Hematopoietic multipotent progenitor cell treated with erythropoietin and hydrocortisone succinate and interleukin-3 and kit ligand, for 8 days (in vitro differentiated cells): ENCODE results near the gene UNC79.
A peak's percentile ranks its signal among the peaks of the same experiment; 100 is the strongest.

Experiments
- DNase-seq: peaks from one replicate; pipeline ENCODE4 v3.0.0-alpha.2; 2015

Gene UNC79

DNA sequence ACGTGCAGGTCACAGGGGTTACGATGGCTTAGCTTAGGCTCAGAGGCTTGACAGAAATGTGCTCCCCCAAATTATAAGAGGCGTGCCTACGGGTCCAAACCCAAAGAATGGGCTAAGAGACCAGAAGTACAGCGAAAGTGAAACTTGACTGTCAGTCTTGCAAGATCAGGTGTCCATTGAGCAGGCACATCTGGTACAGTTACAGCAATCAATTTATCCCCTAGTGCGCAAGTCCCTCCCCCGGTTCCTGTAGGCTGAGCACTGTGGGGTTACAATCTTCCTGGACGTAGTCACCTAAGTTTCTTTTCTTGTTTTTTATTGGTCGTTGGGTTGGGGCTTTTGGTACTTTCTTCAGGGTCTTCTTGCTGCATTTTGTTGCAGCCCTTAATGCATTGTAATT is 134.2 kb downstream of the UNC79 start:
- no peak for DNase-seq

DNA sequence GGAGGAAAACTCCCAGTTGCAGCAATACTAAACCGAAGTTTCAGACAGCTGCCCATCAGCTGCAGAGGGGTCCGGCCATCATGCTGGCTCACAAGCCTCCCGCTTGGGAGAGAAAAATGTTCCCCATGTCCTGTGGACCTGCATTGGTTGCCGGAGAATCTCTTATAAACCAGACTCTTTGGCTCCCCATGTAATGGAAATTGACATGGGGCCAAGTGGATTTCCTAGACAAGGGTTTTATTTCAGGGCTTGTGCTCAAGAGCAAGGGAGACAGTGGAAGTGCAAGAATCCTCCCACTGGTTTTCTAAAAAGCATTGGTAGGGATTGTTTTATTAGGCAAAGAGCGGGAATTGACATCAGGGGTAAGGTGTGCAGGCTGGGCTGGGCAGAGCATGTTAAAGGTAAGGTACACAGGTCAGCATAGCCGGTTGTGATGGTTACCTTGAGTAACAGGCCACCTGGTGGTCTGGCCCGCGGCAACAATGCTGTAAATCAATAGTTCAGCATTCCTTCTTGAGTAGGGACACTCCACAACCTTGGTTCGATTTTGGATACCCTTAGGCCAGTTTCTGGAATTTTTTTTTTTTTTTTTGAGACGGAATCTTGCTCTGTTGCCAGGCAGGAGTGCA is 135.4 kb downstream of the UNC79 start:
- no peak for DNase-seq

DNA sequence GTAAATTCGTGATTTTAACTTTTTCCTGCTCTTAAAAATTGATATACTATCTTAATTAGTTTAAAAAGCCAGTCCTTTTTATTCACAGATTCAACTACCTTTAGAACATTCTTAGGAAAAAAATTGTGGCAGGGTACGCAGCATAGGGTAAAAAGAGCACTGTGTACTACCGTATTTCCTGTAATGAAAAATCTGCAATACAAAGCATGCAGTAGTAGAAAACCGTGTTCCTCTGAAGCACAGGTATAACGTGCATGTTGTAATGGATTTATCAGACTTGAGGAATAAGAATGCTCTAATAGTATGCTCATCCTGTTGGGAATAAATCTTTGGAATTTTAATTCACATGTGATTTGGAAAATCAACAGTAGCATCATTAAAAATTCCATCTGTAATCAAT is 140.5 kb downstream of the UNC79 start:
- DNase-seq, result no peak

DNA sequence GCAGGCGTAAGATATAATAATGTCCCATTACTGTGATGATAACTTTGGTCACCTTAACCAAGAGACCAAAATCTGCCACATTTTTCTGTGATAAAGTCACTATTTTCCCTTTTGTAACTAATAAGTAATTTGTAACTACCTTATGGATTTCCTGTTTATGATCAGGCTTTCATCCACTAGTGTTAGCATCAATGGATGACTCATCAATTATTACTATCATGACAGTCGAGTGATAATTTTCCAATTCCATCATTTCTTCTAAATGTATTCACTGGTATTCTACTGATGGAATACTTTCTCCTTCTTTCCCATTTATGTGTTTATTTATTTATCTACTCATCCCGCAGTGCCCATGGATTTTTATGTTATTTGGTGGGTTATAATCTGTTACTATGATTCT is 148.4 kb downstream of the UNC79 start:
- DNase-seq, result no peak

DNA sequence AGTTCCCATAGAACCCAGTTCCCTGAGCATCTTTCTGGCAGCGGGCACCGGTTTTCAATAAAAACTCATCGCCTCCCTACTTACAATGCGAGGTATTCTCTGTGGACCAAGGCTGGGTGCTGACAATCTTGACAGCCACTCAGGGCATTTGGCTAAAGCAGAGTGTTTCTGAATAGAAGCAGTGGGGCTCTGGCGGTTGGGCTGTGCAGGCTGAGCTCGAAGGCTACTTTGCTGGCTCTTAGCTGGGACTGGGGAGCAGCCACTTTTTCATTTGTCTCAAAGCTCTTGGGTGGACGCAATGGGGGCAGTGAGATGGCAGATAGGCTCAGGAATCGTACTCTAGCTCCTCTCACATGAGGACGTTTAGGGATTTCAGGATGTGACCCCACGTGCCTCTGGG is 151.8 kb downstream of the UNC79 start:
- DNase-seq, result no peak

DNA sequence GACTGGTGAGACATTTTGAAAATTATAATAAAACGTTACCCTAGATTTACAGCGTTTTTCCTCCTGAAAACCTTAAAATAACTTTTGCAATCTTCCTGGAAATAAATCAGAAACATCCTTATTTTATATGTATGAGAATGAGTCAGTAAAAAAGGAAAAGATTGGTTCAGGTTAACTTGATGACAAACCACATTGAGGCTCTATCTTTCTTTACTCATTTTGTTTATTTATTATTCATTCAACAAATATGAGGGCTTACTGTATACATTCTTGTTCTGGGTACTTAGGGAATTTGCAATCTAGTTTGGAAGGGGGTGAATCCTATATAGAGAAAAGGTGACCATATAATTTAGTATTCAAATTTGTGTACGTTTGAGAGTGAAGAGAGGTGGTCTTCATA is 156.6 kb downstream of the UNC79 start:
- no peak for DNase-seq

DNA sequence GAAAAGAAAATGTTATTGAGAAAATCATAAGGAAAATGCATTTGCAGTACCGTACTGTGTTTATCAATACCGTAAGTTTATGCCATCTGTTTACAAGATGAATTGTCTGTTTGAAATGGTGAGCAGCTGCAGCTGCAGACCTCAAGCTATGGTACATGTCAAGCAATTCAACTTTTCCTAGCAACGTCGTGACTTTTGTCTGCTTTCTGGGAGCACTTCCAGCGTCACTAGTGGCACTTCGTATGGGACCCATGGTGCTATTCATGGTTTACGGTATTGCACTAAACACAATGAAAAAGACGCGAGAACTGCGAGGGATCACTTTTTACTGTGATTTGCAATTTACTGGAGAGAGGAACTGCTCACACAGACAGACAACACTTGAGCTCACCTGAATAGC is 160.8 kb downstream of the UNC79 start:
- no peak for DNase-seq

DNA sequence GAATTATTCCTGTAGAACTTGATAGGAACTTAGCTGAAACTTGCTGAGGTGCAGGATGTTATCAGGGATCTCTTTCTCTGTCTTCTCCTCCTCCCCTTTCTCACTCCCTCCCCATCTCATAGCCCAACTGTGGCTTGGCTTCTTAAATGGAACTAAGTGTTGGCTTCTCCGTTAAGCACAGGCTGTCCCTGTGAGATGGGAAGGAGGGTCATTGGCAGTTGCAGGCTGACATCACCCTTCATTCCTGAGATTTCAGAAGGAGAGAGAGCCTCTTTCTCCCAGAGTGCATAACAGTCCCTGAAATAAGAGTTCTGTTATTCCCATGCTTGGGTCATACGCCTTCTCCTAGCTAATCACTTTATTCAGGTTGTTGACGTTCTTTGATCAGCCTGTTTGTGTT is 162.0 kb downstream of the UNC79 start:
- DNase-seq, result no peak

DNA sequence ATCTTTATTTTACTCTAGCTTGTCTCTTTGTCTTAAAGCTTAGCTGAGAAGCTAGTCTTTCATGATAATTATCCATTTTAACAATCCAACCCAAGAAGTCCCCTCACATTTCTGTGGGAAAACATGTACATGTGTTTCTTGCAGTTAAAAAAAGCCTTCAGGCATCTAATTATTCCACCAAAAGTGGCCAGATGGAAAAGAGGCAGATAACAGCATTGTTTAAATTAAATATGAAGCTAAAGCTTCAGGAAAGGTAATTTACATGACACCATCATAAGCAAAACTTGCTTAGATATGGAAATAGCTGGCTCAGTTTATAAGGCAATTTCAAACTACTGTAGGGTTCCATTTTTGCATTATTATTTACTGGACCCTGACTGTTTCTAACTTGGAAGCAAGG is 175.4 kb downstream of the UNC79 start:
- DNase-seq, result no peak

DNA sequence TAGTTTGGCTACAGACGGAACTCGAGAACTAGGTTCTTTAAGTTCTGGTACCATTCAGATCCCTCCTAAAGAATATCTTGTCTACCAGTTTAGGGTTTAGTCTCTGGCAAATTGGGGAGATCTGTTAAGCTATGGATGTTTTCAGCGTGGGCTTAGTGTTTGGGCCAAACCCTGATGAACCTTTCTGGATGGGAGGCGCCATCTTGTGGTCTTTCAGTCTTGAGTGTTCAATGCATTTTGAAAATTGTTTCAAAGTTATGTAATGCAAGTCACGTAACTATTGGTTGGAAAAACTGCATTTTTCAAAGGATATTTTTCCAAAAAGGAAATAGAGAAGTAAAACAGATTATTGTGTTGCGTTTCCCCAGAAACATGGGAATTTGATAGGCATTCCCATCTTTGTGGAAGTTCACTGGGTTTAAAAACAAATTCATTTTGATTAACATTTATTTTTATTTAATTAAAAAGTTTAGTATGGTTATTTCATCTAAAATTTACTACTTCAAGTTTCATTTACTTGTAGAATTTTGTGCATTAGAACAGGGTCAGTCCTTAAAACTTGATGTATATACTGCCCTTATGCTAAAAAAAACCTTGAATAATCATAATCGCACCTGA is 188.5 kb downstream of the UNC79 start:
- peak; percentile 53 for DNase-seq

DNA sequence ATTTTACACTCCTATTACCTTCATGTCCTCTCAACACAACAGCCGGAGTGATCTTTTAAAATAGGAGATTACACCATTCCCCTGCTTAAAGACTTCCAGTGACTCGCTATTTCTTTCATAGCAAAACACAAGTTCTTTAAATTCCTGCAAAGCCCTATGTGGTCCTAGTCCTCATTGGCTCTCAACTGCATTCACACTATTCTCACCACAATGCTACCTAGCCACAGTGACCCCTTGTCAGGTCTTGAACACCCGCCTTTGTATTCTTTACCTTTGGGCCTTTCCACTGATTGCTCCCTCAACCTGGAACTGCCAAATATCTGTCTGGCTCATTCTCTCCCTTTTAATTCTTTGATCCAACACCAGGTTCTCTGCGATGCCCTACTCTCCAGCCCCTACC is 197.3 kb downstream of the UNC79 start:
- no peak for DNase-seq

DNA sequence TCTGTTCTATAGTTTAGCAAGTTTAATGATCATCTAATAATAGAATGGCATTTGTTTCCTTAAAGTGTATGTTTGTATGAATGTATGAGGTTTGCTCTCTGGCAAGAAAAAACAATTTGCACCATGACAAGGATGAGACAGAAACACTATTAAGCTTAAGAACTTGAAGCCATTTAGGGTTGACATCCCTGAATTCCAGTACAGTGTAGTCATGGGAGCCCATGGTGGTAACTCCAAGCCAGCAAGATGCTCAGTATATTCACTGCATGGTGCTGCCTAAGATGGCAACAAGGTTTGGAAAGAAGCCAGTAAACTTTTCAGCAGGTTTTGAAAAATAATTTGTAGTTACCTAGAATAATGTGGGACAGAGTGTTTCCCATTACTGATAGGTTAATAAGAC is 198.9 kb downstream of the UNC79 start:
- DNase-seq, result no peak

DNA sequence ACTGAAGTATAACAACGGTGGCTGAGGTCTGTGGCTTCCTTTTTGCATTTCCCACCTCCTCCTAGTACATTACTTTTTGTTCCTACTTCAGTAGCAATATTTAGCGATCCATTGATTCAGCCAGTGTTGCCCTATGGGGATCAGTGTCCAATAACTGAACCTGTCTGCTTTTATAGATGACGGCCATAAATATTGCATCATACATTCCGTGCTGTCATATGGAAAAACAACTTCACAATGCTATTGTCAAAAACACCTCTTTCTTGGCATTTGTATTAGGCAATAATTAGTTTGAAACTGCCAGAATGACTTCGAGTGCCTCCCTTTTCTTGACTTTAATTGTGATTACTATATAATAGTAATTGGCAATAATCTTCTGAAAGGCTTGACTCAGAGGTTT is 208.1 kb downstream of the UNC79 start:
- no peak for DNase-seq

DNA sequence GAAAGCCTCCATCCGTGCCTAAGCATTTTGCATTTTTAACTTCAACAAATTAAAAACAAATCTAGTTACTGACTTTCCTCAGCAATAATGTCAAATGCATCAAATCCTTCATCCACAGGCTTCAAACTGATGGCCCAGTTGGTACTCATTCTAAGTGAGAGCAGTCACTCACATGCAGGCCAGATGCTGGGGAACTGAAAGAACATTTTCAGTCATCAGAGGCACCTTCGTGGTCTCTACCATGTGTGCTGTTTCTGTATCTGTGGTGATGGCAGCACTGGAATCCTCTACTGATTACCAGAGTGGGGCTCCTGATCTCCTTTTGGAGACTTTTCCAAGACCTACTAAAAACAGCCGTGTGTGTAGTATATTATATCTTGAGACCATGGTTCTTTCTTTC is 212.4 kb downstream of the UNC79 start:
- DNase-seq, result no peak

DNA sequence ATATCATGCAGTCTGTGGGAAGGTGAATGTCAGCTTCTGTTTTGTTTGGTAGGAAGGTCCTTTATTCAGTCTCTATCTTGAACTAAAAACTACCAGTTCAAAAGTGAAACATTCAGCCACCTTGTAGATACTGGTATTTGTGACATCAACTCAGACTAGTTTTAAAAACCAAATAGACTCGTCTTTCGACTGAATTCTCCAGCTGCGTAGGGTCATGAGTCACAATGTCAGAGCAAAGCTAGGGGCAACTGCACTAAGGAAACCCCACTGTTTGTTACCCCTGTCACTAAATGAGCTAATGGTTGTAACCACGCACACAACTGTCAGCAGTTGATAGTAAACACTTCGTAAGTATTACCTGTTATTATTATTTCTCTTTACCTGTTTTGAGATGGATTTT is 212.9 kb downstream of the UNC79 start:
- no peak for DNase-seq

DNA sequence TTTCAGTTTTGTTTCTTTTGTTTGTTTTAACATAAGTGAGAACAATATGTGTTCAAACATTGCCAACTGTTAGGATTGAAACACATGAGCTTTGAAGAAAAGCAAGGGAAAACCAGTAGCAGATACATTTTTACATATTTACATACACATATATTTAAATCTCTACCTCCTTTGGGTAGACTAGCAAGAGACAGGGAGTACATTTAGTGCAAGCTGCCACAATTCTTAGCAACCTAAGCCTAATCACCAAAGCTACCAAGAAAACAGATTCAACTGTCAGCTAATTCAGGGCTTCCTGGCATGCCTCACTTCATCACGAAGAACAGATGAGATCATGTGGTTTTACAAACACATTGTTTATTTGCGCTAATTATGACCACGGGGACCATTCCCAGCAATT is 214.5 kb downstream of the UNC79 start:
- no peak for DNase-seq

DNA sequence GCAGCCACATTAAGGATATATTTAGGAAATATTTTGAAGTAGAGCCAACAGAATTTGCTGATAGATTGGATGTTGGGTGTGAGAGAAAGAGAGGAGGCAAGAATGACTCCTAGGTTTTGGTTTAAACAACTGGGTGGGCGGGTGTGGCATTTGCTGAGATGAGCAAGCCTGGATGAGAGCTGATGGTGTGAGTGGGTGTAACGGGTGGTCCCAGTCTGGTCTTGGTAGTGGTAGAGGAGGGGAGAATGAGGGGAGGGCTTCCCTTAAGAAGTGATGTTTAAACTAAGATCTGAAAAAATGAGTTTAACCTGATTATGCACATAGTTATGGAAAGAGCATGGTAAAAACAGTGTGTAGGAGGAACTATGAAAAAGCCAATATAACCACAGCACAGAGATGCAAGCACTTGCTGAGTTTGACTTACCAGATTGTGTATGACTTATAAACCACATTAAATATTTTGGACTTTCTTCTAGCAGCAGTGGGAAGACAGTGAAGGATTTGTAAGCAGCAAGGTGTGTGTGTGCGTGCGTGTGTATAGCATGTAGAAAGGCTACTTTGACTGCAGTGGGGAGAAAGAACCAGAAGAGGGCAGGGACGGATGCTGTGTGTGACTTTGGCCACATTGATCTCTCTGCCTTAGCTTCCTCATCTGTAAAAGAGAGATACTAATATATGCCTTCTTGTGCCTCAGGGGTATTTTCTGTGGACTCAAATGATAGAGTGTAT is 217.9 kb downstream of the UNC79 start:
- DNase-seq, result peak; percentile 14

DNA sequence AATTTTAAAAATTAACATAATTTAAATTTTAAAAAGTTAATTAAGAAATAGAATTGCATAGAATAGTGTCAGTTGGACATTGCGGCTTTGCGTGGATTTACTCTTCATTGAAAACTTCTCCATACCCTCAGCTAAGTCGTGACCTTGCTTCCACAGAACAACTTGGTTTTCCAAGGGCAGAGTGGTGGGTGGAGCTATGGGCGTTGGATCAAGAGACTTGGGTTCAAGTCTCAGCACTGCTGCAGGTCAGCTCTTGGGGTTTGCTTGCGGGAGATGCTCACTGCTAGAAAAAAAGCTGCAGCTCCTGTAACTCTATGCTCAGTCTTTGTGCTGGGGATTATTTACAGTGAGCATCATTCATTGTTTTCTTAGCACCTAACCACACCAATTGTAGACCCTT is 223.9 kb downstream of the UNC79 start:
- DNase-seq, result no peak

DNA sequence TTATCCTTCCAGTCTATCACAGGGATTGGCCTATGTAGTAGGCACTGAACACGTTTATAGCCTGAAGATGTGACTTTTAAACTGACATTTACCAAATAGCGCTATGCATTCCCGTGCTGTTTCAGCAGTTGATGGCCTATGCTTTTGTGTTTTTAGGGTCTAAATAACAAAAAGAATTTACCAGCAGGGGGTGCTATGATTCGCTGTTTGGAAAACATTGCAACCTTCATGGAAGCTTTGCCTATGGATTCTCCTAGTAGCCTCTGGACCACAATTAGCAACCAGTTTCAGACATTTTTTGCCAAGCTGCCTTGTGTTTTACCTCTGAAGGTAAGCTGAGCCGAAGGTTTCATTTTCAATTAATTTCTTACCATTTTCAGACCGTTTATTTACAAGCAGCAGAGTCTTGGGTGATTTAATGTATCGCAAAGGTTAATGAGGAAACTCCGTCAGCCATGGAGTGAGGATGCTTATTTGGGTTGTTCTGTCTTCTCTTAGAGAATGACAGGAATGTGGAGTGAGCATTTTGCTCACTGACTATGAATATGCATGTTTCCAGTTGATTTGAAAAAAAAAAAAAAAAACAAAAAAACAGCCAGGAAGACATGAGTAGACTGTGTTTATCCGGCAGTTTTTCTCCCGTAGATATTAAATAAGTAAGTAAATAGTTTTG is 224.5 kb downstream of the UNC79 start:
- DNase-seq, result peak; percentile 60

DNA sequence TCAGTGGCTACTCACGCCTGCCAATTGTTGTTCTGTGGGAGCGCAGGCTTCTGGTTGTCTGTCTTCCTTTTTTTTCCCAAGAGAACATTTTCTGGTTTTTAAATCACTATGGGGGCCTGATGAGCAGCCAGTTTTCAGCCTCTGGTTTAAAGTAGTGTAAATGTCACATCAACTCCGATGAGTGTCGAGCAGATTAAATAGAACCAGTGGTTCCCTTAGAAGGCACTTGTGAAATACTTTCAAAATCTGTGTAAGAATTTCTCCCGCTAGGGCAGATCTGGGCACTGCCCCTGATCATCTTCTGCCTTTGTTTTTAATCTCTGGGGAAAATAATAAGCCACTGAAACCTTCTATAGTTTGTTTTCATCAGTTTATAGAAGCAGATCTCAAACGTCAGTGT is 227.1 kb downstream of the UNC79 start:
- DNase-seq, result no peak

DNA sequence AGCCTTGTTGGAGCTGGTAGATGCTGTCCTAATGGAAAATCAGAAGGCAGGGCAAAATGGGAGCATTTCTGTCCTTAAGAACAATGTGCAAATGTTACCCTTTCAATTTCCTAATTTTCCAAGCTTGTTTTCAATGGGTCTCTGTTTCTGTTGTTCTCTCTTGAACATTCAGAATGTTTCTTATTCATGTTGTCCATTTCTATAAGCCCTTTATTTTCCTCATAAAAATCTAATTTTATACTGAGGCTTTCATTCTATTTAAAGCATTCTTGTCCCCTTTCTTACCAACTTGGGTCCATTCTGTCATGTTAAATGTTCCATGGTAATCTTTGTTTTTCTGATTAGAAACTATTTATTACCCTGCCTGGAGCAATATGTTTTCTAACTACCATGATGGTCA is 232.6 kb downstream of the UNC79 start:
- no peak for DNase-seq

DNA sequence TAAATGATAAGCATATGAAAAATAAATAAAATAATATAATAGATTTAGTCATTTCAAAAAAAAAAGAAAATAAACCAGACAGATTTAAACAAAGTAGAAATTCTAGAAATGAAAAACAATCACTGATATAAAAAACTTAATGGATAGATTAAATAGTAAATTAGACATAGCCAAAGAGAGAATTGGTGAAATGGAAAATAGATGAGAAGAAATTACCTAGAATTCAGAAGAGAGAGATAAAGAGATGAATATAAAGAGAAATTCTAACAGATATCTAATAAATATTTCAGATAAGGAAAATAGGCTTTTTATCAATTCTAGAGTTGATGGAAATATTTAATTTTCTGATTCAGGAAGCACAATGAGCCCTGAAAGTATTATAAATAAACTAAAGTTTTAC is 234.4 kb downstream of the UNC79 start:
- DNase-seq, result no peak

DNA sequence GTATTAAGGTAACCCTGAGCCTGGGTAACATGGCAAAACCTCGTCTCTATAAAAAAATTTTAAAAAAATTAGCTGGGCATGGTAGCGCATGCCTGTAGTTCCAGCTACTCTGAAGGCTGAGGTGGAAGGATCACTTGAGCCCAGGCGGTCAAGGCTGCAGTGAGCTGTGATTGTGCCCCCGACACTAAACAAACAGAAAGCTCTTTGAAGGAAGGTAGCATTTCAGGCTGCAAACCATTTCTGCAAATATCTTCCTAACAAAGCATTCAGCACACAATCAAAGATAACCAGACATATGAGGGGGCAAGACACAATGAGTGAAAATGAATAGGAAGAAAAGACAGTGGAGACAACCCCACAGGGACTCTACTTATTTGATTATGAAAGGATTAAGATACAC is 238.9 kb downstream of the UNC79 start:
- DNase-seq, result no peak

DNA sequence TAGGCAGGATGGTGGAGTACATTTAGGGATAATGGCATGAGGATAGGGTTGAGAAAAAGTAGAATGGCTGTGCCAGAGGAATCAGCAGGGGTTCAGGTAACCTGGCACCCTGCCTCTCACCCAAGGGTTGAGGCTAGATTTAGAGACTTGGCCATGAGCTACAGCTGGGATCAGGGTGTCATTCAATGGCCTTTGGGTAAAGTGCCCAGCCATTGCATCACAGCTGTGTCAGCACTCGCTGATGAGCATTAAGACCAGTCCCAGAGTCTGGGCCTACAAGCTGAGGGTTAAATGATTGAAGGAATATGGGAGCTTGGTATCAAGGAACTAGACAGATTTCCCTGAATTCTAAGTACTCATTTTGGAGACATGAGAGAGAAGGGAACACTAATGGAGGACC is 243.6 kb downstream of the UNC79 start:
- DNase-seq, result no peak
